SHP77 (cell line): ENCODE results near the gene AKAP11.

Experiments
- DNase-seq, 2 experiments: peaks; one replicate each; lab custom pipeline; 2025; lab: John Stamatoyannopoulos, UW

Gene AKAP11

DNA sequence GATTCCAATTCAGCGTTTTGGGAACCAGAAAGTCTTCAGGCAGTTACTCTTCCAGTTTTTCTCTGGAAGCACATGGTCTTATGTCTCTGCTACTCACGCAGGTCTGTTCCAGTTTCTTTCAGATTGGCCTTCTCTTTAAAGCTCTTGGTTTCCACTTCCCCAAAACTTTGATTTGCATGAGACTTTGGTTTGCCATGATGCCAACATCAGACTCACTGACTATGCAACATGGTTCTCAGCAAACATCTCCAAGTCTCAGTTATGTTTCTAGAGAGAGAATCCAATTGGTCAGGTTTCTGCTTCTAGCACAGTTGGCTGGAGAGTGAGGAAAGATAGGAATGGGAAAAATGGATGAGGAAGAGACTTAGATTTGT lies 3.1 kb downstream of the AKAP11 start:
- no peak for DNase-seq

DNA sequence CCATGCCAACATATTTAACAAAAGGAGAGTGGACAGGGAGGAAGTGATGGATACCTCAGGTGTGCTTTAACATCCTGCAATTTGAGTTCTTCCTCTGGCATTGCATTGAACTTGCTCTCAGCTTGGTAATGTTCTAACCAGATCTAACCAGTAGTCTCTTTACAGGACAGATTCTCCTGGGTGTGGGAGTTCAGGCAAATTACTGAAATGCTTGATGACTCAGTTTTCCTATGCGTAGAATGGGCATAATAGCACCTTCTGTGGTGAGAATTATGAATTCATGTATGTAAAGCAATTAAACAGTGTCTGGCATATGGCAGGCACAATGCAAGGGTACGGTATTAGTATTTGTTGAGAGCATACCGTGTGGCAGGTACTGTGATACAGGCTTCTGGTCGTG lies 3.6 kb downstream of the AKAP11 start:
- no peak for DNase-seq

DNA sequence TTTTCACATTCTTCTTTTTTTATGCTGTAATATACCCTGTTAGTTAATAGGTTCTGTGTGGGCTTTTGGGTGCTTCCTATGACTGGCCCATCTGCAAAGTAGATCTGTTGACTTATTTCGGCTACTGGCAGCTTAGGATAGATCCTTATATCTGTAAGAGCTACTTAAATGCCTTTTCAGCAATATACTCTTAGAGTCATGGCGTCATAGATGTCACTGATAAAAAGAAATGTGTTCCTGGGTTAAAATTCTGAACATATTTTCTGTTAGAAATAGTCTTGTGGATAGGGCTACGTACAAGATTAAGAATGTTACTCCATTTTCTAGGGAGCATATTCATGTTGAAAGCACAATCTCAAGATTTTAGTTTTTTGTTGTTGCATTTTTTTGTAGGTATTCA lies 4.7 kb downstream of the AKAP11 start:
- DNase-seq: no peak

DNA sequence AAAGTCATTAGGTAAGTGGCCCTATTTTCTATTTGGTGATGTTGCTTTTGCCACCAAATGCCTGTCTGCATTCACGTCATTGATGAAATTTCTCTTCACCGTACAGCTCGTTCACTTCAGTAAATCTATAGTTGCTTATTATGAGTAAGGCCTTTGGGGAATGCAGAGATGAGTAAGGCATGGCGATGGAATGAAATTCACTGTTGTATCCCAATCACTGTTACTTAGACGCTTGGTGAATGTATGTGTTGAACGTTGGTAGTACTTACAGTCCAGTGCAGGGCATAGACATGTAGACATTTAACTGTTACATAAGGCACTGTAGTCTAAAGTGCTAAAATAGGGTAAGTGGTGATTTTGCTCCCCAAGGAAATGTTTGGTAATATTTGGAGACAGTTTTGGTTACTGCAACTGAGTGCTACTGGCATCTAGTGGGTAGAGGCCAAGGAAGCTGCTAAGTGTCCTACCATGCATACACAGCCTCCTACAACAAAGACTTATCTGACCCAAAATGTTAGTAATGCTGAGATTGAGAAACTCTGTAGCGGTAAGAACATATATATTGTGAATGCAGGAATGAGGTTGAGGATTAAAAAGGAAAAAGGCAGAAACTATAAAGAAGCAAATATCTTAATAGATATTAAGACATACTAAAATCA lies 5.8 kb downstream of the AKAP11 start:
- DNase-seq: no peak

DNA sequence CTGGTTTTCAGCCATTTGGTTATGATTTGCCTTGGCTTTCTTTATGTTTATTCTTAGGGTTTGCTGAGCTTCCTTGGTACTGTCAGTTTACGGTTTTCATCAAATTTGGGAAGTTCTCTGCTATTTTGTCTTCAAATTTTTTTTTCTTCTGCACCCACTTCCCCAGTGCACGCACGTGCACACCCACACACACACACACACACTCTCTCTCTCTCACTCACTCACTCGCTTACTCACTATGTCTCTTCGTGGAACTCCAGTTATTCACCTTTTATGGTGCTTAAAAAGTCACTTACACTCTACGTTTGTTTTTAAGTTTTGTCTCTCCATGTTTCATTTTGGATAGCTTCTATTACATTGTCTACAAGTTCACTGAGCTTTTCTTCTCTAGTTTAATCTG lies 7.1 kb downstream of the AKAP11 start:
- DNase-seq: no peak

DNA sequence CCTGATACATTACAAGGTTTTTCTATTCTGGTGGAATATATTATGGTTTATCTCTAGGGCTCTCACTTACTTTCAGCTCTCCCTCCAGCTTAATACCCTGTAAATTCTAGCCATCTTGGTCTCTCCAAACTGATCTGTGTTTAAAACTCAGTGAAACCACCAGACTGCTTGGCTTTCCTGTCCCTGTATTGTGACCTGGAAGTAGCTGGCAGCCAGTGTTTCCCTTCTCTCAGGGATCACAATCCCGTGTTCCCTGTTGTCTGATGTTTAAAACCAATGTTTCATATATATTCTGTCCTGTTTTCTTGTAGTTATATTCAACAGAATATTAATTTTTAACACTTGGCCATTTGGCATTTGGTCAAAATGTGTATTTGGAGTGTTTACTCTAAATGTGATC lies 8.0 kb downstream of the AKAP11 start:
- DNase-seq: no peak

DNA sequence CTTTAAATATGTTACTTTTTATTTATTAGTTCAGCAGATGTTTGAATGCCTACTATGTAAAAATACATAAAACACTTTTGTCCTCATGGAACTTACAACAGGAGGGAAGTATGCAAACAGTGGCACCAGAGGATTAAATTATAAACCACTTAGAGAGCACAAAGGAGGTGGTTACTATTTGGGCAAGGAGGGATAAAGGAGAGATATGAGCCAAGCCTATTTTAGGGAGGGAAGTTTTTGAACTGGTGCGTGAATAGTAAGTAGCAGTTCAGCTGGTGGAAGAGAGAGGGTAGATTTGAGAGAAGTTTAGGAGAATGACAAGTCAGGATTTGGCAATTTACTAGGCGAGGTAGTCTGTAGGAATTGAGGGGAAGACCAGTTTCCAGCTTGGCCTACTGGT lies 8.6 kb downstream of the AKAP11 start:
- no peak for DNase-seq

DNA sequence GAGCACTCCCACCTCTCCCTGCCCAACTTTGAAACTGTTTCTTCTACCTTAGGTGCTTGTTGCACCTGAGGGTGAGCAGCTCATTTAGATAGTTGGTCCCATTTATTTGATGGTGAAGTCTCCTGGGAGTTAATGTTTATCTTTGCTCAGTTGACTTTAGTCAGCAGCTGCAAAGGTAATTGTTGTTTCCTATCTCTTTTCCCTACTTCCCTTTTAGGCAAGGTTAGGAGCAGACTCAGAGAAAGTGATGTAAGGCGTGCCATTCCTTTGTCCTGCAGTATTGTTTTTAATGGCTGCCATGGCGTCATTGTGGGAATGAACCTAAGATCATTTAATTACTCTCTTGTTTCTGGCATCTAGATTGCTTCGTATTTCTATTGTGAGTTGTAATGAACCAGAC lies 11.6 kb downstream of the AKAP11 start:
- DNase-seq: no peak

DNA sequence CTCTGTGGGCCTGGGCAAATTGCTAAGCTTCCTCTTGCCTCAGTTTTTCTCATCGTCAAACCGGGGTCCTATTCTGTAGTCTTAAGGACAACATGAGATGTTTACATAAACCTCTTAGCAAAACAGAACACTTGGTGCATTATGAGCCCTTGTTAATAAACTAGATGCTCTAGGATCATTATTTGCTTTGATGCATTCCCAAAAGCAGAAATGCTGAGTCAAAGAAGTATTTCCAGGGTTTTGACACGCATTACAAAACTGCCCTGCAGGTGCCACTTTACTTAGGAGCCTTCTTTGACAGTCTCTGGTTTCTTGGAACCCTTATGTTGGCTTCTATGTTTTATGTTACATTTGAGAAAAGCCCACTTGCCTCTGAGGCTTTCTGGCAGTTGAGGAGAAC lies 12.1 kb downstream of the AKAP11 start:
- no peak for DNase-seq

DNA sequence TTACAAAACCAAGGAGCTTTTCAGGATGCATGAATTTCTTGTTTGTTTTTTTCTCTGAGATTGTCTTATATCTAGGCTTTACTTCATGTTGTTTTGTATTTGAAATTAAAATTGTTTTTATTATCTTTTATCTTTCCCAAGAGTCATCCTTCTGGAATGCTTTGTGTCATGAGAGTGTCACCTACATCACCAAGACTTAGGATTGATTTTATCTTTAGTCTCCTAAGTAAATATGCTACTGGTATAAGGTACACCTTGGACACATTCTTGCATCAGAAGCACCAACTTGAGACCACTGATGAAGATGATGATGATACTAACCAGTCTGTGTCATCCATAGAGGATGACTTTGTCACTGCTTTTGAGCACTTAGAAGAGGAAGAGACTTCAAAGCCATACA lies 26.4 kb downstream of the AKAP11 start:
- DNase-seq: no peak

DNA sequence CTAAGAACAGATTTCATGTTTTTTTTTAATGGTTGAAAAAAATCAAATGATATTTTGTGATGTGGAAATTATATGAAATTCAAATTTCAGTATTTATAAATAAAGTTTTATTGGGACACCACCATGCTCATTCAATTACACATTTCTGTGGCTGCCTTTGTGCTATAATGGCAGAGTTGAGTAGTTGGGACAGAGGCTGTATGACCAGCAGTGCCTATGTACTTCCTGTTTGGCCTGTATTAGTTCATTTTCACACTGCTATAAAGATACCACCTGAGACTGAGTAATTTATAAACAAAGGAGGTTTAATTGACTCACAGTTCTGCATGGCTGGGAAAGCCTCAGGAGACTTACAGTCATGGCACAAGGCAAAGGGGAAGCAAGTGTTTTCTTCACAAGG lies 33.6 kb downstream of the AKAP11 start:
- DNase-seq: no peak

DNA sequence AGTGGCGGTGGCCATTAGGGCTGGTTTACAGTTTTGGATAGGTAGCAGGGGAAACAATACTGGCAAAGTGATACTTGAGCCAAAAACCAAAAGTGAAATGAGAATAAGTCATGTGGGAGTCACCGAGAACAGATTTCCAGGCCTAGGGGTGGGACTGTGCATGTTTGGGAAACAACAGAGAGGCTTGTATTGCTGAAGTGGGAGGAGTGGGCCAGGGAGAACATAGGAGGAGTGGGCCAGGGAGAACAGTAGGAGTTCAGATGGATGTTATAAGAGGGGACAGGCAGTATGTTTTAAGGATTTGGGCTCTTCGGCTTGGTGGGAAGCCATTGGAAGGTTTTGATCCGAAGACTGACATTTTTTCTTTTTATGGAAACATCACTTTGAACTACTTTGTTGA lies 35.5 kb downstream of the AKAP11 start:
- no peak for DNase-seq

DNA sequence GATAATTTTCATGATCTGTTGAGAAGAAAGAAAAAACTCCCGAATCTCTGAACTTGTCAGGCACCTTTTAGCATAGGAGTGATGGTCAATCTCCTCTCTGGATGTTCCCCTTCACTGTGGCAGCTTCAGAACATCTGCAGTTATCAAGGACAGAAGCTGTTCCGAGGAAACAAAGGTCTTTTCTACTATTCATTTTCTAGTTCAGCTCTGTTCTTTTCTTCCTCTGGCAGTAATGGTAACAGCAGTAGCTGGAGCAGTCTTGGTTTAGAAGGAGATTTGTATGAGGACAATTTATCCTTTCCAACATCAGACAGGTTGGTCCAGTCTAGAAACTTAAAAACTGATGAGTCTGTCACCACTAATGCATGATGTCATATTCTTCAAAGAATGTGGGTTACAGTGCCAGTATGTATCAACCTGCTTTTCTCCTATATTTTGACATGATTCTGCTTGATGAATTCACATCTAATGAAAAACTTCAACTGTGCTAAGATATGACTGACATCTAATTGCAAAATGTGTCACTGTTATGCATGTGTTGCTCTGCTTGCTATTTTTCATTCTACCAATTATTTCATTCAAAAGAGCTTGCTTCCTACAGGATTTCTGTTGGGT lies 41.0 kb downstream of the AKAP11 start:
- DNase-seq: no peak

DNA sequence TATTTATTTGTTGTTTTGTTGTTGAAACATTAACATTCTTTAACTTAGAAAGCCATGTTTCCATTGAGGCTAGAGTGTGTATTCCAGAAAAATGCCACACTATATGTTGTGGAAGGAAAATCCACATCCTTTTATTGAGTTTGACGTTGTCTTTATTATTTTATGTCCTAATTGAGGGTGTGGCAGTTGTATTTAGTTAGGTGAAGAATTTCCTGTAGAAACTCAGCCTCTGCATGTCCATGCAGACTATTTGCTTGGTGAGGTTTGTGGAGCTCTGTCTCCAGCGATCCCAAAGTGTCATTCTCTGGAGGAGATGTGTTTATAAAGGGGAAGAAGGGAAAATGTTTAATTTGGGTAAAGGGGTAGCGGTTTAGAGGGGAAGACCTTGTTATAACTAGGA lies 46.6 kb downstream of the AKAP11 start:
- DNase-seq: no peak

DNA sequence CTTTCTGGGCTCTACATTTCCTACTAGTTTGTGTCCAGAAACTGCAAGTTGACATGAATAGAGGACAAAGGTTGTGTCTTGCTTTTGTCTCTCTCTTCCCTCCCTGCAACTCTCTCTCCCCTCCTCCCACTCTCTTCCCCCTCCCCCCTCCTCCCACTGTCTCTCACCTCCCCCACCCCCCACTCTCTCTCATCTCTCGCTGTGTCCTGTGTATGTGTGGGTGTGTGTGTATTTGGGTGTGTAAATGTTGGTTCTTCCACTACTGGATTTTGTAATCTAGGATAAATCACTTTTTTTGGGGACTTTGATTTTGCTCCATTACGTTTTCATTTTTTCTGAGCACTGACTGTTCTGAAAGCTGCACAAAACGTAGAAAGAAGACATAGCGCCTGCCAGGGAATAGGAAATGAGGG lies 48.4 kb downstream of the AKAP11 start:
- no peak for DNase-seq

DNA sequence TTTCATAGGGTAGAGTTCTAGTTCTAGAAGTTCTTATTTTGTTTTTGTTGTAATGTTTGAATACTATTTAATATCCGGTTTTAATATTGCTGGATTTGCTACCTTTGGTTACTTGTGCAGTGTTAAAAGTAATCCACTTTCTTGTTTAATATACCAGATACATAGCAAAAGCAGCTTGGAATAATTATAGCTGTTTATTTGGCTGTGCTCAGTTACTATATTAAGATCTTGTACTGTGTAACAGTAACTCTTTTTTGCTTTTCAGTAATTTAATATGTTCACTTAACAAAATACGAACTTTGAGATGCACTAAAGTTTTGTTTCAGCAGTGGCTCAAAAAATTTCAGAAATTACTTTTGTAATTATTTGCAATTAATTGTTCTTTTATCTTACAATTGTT lies 50.9 kb downstream of the AKAP11 start:
- no peak for DNase-seq

DNA sequence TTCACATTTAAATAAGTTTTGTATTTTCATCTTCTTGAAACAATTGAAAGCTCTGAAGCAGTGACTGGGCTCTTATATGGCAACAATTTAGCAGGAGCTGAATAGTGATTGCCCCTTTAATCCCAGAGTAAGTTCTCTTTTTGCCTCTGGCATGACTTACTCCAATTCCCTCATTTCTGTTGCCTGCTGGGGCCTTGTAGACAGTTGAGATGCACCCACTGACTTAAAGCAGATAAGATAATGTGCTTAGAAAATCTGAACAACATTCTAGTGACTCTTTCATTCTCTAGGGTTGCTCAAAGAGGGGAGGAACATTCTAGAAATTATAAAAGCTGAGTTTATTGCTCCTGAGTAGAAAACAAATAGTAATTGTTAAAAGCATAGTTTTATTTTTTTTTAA lies 52.8 kb downstream of the AKAP11 start:
- DNase-seq: no peak

DNA sequence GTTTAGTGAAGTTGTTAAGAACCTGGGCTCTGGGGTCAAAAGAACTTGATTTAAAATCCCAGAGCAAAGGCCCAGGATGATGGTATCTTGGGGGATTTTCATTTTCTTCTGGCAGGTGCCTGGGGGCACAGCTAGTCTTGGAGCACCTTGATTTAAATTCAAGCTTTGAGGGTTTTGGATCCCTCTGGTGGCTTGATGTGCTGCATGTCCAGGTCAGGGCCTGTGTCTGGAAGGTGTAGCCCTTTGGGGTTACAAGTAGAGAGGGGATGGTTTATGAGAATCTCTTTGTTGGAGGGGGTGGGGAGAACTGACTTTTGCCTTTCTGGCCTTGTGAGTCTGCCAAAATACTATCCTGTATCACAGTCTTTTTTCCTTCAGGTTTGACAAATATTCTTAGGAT lies 55.8 kb downstream of the AKAP11 start:
- DNase-seq: no peak

DNA sequence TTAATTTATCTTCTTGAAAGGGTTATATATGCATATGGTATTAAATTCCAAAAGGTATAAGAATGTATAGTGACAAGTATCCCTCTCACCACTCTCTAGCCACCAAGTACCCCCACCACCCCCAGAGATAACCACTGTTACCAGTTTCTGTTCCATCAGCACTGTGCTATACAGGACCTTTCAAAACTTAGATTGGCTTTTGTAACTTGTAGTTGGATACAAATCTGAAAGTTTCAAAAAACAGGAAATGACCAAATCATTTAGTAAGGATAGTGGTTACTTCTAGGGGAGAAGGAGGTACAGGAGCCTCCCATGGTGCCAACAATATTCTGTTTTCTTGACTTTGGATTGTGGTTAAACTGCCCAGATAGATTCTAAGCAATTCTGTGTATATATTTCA lies 56.7 kb downstream of the AKAP11 start:
- no peak for DNase-seq

DNA sequence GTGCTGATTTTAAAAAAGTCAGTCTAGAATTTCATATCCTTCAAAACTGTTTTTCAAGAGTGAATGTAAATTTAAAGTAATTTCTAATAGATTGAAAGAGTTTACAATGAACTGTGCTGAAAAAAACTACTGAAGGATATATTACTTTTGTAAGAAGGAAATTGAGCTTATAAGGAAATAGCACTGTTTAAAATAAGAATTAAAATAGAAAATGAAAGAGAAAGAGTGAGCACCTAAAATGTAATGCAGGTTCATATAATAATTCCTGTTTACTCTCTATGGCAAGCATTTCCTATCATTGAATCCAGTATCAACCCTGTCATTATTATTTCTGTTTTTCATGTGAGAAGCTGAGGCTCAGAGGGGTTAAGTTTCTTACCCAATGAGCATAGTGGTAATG lies 57.3 kb downstream of the AKAP11 start:
- no peak for DNase-seq

DNA sequence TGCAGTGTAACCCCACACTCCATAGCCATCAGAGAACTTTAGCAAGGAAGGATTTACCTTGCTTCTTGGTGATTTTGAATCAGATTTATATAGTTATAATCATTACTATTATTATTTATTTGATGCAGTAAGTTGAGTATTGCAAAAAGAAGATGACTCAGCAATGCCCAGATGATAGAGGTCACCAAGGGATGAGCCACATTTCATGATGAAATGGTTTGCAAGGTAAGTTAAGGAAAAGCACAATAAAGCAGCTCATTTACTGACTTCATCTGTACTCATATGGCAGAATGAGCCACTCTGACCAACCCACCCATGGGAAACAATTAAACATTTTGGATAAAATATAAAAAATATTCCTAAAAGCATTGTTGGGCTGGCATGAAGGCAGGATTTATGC lies 59.1 kb downstream of the AKAP11 start:
- no peak for DNase-seq

DNA sequence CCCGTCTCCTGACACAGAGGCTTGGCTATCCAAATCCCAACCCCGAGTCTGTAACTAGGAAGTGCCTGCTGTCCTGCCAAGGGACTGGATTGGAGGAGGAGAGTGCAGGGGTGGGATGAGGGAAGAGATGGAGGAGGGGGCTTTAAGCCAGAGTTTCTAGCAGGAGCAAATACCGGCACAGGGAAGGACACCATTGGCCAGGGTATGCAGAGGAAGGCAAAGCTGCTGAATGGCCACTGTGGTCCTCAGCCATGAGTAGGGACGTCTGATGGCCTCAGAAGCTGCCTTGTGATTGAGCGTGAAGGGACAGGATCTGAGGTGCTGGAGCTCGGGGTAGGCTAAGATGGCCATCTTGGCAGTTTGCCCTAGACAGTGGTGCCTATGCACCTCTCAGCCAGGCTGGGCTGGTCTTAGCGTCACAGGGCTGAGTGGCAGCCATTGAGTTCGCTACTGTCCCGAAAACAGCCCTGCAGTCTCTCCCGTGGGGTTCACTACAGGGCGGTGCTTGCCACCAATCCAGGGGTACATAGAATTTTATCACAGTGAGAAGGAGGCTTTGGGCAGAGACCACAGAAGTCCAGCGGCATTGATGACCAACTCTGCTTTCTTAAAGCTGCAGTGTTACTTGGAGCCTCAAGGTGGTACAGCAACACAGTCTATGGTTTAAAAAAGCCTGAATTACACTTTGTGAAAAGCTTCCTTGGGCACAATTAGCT lies 61.8 kb downstream of the AKAP11 start:
- no peak for DNase-seq

DNA sequence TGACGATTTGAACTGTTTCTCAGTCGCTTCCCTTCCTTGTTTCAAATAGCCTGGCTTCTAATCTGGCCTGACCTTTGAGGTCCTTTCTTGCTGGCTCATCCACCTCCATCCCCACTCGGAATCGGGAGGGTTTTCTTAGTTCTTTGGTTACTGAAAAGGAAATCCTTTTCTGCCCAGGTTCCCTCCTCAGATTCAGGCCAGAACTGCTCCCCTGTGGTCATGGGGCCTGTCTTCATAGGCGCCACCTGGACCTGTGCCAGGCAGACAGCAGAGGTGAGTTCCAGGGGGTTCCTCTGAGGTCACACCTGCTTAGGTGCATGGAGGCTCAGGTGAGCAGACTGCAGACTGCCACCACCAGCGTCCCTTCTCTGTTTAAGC lies 62.4 kb downstream of the AKAP11 start:
- no peak for DNase-seq
